Pons (tissue), 1 donor: ENCODE data around the gene AUTS2.
A peak's percentile ranks its signal among the peaks of the same experiment; 100 is the strongest.

Experiments
- DNase-seq: peaks from one replicate; pipeline ENCODE4 v3.0.0-alpha.2; 2016; ENCODE audit warnings: low spot score

Gene AUTS2

GRCh38 chr7:69624435-69625230 is 26.4 kb downstream of the AUTS2 start:
- DNase-seq = no peak

GRCh38 chr7:69625238-69625637 is 27.0 kb downstream of the AUTS2 start:
- DNase-seq = no peak

DNA sequence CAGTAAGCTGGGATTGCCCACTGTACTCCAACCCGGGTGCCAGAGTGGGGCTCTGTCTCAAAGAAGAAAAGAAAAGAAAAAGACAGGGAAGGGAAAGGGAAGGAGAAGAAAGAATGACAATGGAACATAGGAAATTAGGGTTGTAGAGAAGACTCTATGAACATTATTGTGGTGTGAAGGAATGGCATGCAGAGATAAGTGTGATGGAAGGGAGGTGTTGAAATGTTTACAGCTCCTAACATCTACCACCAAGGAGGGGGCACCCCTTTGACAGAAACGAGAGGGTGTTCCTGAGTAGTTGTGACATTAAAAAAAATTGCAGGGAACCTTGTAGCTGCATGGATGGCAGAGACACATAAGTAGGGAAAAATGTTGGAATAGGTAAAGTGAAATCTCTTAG is 27.5 kb downstream of the AUTS2 start:
- DNase-seq = no peak

DNA sequence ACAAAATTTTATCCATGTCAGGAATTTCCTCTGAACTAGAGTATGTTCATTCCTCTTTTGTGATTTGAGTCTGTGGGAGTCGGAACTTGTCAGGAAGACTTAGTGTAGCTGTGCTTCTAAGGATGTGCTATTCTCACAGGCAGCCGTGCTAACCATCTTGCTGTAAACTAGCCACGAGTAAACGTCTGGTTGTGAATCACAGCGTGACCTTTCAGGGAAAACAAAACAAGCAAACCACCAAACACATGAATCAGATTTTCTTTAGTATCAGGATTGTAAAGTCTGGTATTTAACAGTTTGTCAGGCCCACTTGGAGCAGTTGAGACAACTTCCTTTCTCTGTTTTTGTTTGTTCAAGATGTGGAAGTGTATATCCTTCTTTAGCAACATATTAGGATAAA is 32.0 kb downstream of the AUTS2 start:
- no peak for DNase-seq

DNA sequence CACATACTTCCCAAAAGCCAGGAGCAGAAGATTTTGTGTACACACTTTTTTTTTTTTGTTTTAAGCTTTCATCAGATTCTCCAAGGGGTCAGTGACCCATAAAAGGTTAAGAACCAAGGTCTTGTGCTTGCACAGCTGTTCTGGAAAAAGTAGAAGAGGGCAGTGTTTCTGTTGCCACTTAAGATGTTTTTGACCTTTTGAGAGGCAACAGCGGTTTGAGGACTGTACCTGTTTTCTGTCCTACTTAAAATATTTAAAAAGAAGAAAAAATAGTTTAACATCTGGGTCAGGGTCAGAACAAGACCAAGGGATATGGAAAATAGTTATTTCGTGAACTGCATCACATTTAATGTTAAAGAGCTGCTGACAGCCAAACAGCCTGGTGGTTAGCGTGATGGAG is 32.9 kb downstream of the AUTS2 start:
- DNase-seq = no peak

DNA sequence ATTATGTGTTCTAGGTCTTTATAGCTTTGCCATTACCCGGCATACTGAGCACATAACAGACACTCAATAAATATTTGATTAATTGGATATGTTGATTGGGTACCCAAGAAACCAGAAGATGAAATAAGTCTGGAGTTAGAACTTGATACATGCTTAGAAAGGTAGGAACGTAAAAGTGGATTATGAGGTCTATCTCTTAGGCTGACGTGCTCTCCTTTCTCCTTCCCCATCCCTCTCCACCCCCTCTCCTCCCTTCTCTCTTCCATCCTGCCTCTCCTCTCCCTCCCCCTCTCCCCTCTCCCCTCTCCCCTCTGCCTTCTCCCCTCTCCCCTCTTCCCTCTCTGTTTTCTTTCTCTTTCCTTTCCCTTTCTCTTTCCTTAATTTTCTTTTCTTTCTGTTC is 34.0 kb downstream of the AUTS2 start:
- DNase-seq = no peak

GRCh38 chr7:69633122-69633831 is 35.0 kb downstream of the AUTS2 start:
- no peak for DNase-seq

- peak; percentile 83 for DNase-seq
Measured at GRCh38 chr7:69635555-69636185, 37.4 kb downstream of the AUTS2 start.

GRCh38 chr7:69638674-69639073 is 40.4 kb downstream of the AUTS2 start:
- DNase-seq = no peak

GRCh38 chr7:69640216-69640615 is 41.9 kb downstream of the AUTS2 start:
- no peak for DNase-seq

GRCh38 chr7:69640925-69641594 is 42.8 kb downstream of the AUTS2 start:
- DNase-seq = no peak

- no peak for DNase-seq
Measured at GRCh38 chr7:69643265-69643664, 45.0 kb downstream of the AUTS2 start.

- no peak for DNase-seq
Measured at GRCh38 chr7:69643708-69644445, 45.6 kb downstream of the AUTS2 start.

- no peak for DNase-seq
Measured at GRCh38 chr7:69645683-69646082, 47.4 kb downstream of the AUTS2 start.

DNA sequence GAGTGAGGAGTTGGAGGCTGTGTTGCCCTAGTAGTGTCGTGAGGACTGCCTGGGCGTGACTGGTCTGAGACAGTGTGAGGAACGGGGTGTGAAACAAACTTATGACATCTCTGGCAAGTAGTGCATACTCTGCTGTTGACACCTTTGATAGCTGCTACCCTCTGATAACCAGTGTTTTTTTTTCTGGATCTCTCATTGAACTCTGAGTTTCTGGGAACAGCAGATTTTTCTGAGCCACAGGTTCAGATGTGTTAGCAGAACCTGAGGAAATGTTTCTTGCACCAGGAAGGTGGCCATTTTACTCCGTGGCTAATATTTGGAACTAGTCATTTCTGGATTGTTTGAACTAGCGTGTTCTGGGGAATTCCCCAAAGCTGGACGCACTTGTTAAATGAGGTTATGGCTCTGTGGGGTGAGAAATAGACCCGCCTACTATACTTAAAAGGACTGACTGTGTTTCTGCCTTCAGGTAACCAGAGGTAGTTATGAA is 52.9 kb downstream of the AUTS2 start:
- DNase-seq = no peak

GRCh38 chr7:69652947-69653701 is 54.8 kb downstream of the AUTS2 start:
- no peak for DNase-seq

- no peak for DNase-seq
Measured at GRCh38 chr7:69653806-69654205, 55.5 kb downstream of the AUTS2 start.

DNA sequence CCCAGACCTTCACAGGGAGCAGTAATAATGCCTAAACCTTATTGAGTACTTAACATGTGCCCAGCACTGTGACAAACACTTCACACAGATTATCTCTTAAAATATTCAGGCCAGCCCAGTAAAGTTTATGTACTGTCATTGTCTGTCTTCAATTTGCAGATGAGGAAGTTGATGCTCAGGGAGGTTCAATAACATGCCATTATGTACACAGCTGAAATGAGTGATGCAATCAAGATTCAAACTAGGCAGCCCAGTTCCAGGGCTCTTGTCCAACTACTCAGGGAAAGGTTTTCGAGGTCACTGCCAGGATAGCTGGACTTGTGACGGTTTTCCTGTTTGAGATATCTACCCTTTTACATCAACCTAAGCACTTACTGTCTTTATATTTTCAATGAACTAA is 56.1 kb downstream of the AUTS2 start:
- no peak for DNase-seq

- DNase-seq = no peak
Measured at GRCh38 chr7:69654849-69655707, 56.8 kb downstream of the AUTS2 start.

DNA sequence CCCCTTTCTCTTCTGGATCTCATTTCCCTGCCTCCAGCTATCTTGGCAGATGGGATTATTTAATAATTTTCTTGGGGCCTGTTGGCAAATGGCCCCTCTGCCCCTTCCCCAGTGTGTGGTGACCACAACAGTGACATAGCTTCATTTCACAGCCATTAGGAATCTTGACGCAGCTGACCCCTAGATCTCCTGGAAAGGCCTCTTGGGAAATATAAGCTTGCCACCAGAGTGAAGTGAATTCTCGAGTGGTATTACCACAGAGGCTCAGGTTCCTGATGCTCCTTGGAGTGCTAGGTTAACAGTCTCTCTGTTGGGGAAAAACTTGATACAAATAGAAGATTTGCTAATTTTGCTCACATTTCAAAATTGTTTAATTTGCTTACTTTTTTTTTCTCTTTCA is 57.8 kb downstream of the AUTS2 start:
- DNase-seq = no peak
